WTC11 (cell line): ENCODE measurements around the gene CDK17. TPM values are rescaled to one million over a fixed set of nuclear protein-coding genes. Genes with fewer than 3 reads are reported as not detected.

ENCODE experiments used
- ATAC-seq: fragments of 200-7000 bp; cut with Tn5 transposase; 2 replicates; pipeline ENCODE4 v1.10.0; 2021; ENCODE audit warnings: mild to moderate bottlenecking, moderate library complexity
- CTCF ChIA-PET: fragments of 300-600 bp; sonication (Branson Sonifier 250); formaldehyde crosslinking; loops from one replicate; lab custom pipeline; 2021; ENCODE audit warnings: antibody characterized with exemption; lab: Charles Lee
- POLR2A ChIA-PET: fragments of 350-600 bp; sonication (Branson Sonifier 250); formaldehyde crosslinking; loops from one replicate; lab custom pipeline; 2021; ENCODE audit warnings: antibody characterized with exemption; lab: Charles Lee
- DNase-seq: peaks from one replicate; pipeline ENCODE4 v3.0.0; 2021; ENCODE audit warnings: low spot score
- H3K27ac Mint-ChIP-seq: 2 replicates; pipeline ENCODE4 v1.8.0; 2021; ENCODE audit warnings: mixed read lengths
- H3K27me3 Mint-ChIP-seq: 2 replicates; pipeline ENCODE4 v1.8.0; 2021; ENCODE audit warnings: low read depth, mild to moderate bottlenecking, moderate library complexity, mixed read lengths
- H3K36me3 Mint-ChIP-seq: 2 replicates; pipeline ENCODE4 v1.8.0; 2021; ENCODE audit warnings: mixed read lengths
- H3K4me1 Mint-ChIP-seq: 2 replicates; pipeline ENCODE4 v1.8.0; 2022; ENCODE audit warnings: mixed read lengths
- H3K4me3 Mint-ChIP-seq: 2 replicates; pipeline ENCODE4 v1.8.0; 2021; ENCODE audit warnings: mild to moderate bottlenecking, moderate library complexity, mixed read lengths
- H3K9me3 Mint-ChIP-seq: 2 replicates; pipeline ENCODE4 v1.8.0; 2021; ENCODE audit warnings: mixed read lengths
- E2F1 ChIP-seq: sonication (generic); formaldehyde crosslinking; IDR thresholded peaks from 2 replicates; pipeline ENCODE4 v1.8.0; 2022; ENCODE audit warnings: mild to moderate bottlenecking, missing genetic modification reagents
- FOXP1 ChIP-seq: sonication (generic); formaldehyde crosslinking; IDR thresholded peaks from 2 replicates; pipeline ENCODE4 v1.8.0; 2022; ENCODE audit warnings: missing genetic modification reagents, mild to moderate bottlenecking, moderate library complexity, borderline replicate concordance
- HMGA2 ChIP-seq: fragments of 250-450 bp; sonication (Bioruptor Pico); IDR thresholded peaks from 2 replicates; pipeline ENCODE4 v1.4.0; 2021; ENCODE audit warnings: mild to moderate bottlenecking, moderate library complexity
- JAZF1 ChIP-seq: fragments of 250-450 bp; sonication (Bioruptor Pico); IDR thresholded peaks from 2 replicates; pipeline ENCODE4 v1.9.0; 2021; ENCODE audit warnings: moderate library complexity, mild to moderate bottlenecking, inconsistent platforms
- NFE2L1 ChIP-seq: sonication (generic); formaldehyde crosslinking; IDR thresholded peaks from 2 replicates; pipeline ENCODE4 v1.8.1; 2023; ENCODE audit warnings: missing genetic modification reagents
- NR3C1 ChIP-seq: sonication (generic); formaldehyde crosslinking; conservative IDR thresholded peaks from 2 replicates; pipeline ENCODE4 v1.8.1; 2023; ENCODE audit warnings: low read depth, mild to moderate bottlenecking, missing genetic modification reagents
- OVOL2 ChIP-seq: fragments of 250-450 bp; sonication (Bioruptor Pico); IDR thresholded peaks from 2 replicates; pipeline ENCODE4 v1.9.0; 2021; ENCODE audit warnings: mild to moderate bottlenecking, borderline replicate concordance
- RORB ChIP-seq: fragments of 250-450 bp; sonication (Bioruptor Pico); IDR thresholded peaks from 2 replicates; pipeline ENCODE4 v1.9.0; 2021; ENCODE audit warnings: mild to moderate bottlenecking
- SMAD3 ChIP-seq: sonication (generic); formaldehyde crosslinking; IDR thresholded peaks from 2 replicates; pipeline ENCODE4 v1.8.0; 2022; ENCODE audit warnings: missing genetic modification reagents, mild to moderate bottlenecking, borderline replicate concordance
- TCF7 ChIP-seq: sonication (generic); formaldehyde crosslinking; IDR thresholded peaks from 2 replicates; pipeline ENCODE4 v1.8.0; 2022; ENCODE audit warnings: mild to moderate bottlenecking, low read depth, missing genetic modification reagents, moderate library complexity
- ZNF138 ChIP-seq: sonication (generic); formaldehyde crosslinking; conservative IDR thresholded peaks from 2 replicates; pipeline ENCODE4 v1.8.1; 2022; ENCODE audit warnings: mild to moderate bottlenecking, moderate library complexity, missing genetic modification reagents
- ZNF219 ChIP-seq: sonication (generic); formaldehyde crosslinking; IDR thresholded peaks from 2 replicates; pipeline ENCODE4 v1.8.0; 2023; ENCODE audit warnings: missing genetic modification reagents, mild to moderate bottlenecking, borderline replicate concordance
- ZNF671 ChIP-seq: fragments of 250-450 bp; sonication (Bioruptor Pico); IDR thresholded peaks from 2 replicates; pipeline ENCODE4 v1.8.0; 2021; ENCODE audit warnings: mild to moderate bottlenecking
- total RNA-seq: library from RNA; stranded (reverse); gene quantifications from 3 replicates; pipeline ENCODE4 v1.2.3, GENCODE V29; 2021
- TF ChIP-seq, protein P1 (sequence below): sonication (generic); formaldehyde crosslinking; IDR thresholded peaks from 2 replicates; pipeline ENCODE4 v1.8.0; 2022; ENCODE audit warnings: mild to moderate bottlenecking, missing genetic modification reagents
- TF ChIP-seq, protein P2 (sequence below): sonication (generic); formaldehyde crosslinking; IDR thresholded peaks from 2 replicates; pipeline ENCODE4 v1.8.1; 2022; ENCODE audit warnings: mild to moderate bottlenecking, moderate library complexity, missing genetic modification reagents
- TF ChIP-seq, protein P3 (sequence below): fragments of 250-450 bp; sonication (Bioruptor Pico); IDR thresholded peaks from 2 replicates; pipeline ENCODE4 v1.9.0; 2021; ENCODE audit warnings: mild to moderate bottlenecking, borderline replicate concordance
- TF ChIP-seq, protein P4 (sequence below): sonication (generic); formaldehyde crosslinking; IDR thresholded peaks from 2 replicates; pipeline ENCODE4 v1.8.1; 2022; ENCODE audit warnings: low read depth, mild to moderate bottlenecking, moderate library complexity, missing genetic modification reagents, borderline replicate concordance
- TF ChIP-seq, protein P5 (sequence below): sonication (generic); formaldehyde crosslinking; IDR thresholded peaks from 2 replicates; pipeline ENCODE4 v1.8.1; 2022; ENCODE audit warnings: missing genetic modification reagents, borderline replicate concordance
- TF ChIP-seq, protein P6 (sequence below): sonication (generic); formaldehyde crosslinking; IDR thresholded peaks from 2 replicates; pipeline ENCODE4 v1.8.0; 2022; ENCODE audit warnings: mild to moderate bottlenecking, missing genetic modification reagents
- TF ChIP-seq, protein P7 (sequence below): sonication (generic); formaldehyde crosslinking; conservative IDR thresholded peaks from 2 replicates; pipeline ENCODE4 v1.8.1; 2023; ENCODE audit warnings: mild to moderate bottlenecking, low read depth, missing genetic modification reagents, moderate library complexity

CDK17 gene
- total RNA-seq, 1 experiment from 2014 or later: 20.0 TPM

- CTCF ChIA-PET: no interaction called here
- H3K9me3 Mint-ChIP-seq: no peaks in the 10 kb centered on the region
Observed at GRCh38 chr12:96310067-96310466, 90.2 kb downstream of the CDK17 start.

GRCh38 chr12:96308881-96309280 is 91.4 kb downstream of the CDK17 start:
- H3K9me3 Mint-ChIP-seq: no peaks in the 10 kb centered on the region
- peaks cover 12% of the 10 kb centered on the region for H3K4me1 Mint-ChIP-seq
- DNase-seq: no peak
- CTCF ChIA-PET: no interaction called here
- POLR2A ChIA-PET: no interaction called here
- no peak overlapping the region for H3K27ac Mint-ChIP-seq
- no peak overlapping the region for H3K4me3 Mint-ChIP-seq
- H3K27me3 Mint-ChIP-seq: no peaks in the 10 kb centered on the region
- ATAC-seq: no peak
- no peaks in the 10 kb centered on the region for H3K36me3 Mint-ChIP-seq
- no peak for TF ChIP-seq HMGA2 (CRISPR knock-in tag)
- no peak for TF ChIP-seq OVOL2 (CRISPR knock-in tag)
- TF ChIP-seq, protein P1, sequence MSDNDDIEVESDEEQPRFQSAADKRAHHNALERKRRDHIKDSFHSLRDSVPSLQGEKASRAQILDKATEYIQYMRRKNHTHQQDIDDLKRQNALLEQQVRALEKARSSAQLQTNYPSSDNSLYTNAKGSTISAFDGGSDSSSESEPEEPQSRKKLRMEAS (CRISPR knock-in tag): no peak
- no peak for TF ChIP-seq JAZF1
- no peak for TF ChIP-seq ZNF671 (CRISPR knock-in tag)
- TF ChIP-seq NR3C1 (CRISPR knock-in tag): no peak
- no peak for TF ChIP-seq E2F1 (CRISPR knock-in tag)
- TF ChIP-seq FOXP1 (CRISPR knock-in tag): no peak
- TF ChIP-seq, protein P2, sequence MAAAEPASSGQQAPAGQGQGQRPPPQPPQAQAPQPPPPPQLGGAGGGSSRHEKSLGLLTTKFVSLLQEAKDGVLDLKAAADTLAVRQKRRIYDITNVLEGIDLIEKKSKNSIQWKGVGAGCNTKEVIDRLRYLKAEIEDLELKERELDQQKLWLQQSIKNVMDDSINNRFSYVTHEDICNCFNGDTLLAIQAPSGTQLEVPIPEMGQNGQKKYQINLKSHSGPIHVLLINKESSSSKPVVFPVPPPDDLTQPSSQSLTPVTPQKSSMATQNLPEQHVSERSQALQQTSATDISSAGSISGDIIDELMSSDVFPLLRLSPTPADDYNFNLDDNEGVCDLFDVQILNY: no peak
- no peak for TF ChIP-seq NFE2L1
- TF ChIP-seq, protein P3, sequence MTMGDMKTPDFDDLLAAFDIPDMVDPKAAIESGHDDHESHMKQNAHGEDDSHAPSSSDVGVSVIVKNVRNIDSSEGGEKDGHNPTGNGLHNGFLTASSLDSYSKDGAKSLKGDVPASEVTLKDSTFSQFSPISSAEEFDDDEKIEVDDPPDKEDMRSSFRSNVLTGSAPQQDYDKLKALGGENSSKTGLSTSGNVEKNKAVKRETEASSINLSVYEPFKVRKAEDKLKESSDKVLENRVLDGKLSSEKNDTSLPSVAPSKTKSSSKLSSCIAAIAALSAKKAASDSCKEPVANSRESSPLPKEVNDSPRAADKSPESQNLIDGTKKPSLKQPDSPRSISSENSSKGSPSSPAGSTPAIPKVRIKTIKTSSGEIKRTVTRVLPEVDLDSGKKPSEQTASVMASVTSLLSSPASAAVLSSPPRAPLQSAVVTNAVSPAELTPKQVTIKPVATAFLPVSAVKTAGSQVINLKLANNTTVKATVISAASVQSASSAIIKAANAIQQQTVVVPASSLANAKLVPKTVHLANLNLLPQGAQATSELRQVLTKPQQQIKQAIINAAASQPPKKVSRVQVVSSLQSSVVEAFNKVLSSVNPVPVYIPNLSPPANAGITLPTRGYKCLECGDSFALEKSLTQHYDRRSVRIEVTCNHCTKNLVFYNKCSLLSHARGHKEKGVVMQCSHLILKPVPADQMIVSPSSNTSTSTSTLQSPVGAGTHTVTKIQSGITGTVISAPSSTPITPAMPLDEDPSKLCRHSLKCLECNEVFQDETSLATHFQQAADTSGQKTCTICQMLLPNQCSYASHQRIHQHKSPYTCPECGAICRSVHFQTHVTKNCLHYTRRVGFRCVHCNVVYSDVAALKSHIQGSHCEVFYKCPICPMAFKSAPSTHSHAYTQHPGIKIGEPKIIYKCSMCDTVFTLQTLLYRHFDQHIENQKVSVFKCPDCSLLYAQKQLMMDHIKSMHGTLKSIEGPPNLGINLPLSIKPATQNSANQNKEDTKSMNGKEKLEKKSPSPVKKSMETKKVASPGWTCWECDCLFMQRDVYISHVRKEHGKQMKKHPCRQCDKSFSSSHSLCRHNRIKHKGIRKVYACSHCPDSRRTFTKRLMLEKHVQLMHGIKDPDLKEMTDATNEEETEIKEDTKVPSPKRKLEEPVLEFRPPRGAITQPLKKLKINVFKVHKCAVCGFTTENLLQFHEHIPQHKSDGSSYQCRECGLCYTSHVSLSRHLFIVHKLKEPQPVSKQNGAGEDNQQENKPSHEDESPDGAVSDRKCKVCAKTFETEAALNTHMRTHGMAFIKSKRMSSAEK (CRISPR knock-in tag): no peak
- no peak for TF ChIP-seq TCF7 (CRISPR knock-in tag)
- TF ChIP-seq SMAD3 (CRISPR knock-in tag): no peak
- TF ChIP-seq, protein P4, sequence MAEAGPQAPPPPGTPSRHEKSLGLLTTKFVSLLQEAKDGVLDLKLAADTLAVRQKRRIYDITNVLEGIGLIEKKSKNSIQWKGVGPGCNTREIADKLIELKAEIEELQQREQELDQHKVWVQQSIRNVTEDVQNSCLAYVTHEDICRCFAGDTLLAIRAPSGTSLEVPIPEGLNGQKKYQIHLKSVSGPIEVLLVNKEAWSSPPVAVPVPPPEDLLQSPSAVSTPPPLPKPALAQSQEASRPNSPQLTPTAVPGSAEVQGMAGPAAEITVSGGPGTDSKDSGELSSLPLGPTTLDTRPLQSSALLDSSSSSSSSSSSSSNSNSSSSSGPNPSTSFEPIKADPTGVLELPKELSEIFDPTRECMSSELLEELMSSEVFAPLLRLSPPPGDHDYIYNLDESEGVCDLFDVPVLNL (CRISPR knock-in tag): no peak

More at GRCh38 chr12:96310067-96310466, 90.2 kb downstream of the CDK17 start:
- no peak overlapping the region for H3K4me3 Mint-ChIP-seq
- POLR2A ChIA-PET: no interaction called here
- no peak overlapping the region for H3K27ac Mint-ChIP-seq
- TF ChIP-seq, protein P5, sequence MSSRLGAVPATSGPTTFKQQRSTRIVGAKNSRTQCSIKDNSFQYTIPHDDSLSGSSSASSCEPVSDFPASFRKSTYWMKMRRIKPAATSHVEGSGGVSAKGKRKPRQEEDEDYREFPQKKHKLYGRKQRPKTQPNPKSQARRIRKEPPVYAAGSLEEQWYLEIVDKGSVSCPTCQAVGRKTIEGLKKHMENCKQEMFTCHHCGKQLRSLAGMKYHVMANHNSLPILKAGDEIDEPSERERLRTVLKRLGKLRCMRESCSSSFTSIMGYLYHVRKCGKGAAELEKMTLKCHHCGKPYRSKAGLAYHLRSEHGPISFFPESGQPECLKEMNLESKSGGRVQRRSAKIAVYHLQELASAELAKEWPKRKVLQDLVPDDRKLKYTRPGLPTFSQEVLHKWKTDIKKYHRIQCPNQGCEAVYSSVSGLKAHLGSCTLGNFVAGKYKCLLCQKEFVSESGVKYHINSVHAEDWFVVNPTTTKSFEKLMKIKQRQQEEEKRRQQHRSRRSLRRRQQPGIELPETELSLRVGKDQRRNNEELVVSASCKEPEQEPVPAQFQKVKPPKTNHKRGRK (CRISPR knock-in tag): no peak
- TF ChIP-seq, protein P6, sequence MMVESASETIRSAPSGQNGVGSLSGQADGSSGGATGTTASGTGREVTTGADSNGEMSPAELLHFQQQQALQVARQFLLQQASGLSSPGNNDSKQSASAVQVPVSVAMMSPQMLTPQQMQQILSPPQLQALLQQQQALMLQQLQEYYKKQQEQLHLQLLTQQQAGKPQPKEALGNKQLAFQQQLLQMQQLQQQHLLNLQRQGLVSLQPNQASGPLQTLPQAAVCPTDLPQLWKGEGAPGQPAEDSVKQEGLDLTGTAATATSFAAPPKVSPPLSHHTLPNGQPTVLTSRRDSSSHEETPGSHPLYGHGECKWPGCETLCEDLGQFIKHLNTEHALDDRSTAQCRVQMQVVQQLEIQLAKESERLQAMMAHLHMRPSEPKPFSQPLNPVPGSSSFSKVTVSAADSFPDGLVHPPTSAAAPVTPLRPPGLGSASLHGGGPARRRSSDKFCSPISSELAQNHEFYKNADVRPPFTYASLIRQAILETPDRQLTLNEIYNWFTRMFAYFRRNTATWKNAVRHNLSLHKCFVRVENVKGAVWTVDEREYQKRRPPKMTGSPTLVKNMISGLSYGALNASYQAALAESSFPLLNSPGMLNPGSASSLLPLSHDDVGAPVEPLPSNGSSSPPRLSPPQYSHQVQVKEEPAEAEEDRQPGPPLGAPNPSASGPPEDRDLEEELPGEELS (CRISPR knock-in tag): no peak
- no peak for TF ChIP-seq RORB (CRISPR knock-in tag)
- TF ChIP-seq, protein P7, sequence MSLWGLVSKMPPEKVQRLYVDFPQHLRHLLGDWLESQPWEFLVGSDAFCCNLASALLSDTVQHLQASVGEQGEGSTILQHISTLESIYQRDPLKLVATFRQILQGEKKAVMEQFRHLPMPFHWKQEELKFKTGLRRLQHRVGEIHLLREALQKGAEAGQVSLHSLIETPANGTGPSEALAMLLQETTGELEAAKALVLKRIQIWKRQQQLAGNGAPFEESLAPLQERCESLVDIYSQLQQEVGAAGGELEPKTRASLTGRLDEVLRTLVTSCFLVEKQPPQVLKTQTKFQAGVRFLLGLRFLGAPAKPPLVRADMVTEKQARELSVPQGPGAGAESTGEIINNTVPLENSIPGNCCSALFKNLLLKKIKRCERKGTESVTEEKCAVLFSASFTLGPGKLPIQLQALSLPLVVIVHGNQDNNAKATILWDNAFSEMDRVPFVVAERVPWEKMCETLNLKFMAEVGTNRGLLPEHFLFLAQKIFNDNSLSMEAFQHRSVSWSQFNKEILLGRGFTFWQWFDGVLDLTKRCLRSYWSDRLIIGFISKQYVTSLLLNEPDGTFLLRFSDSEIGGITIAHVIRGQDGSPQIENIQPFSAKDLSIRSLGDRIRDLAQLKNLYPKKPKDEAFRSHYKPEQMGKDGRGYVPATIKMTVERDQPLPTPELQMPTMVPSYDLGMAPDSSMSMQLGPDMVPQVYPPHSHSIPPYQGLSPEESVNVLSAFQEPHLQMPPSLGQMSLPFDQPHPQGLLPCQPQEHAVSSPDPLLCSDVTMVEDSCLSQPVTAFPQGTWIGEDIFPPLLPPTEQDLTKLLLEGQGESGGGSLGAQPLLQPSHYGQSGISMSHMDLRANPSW: no peak
- TF ChIP-seq ZNF219 (CRISPR knock-in tag): no peak
- TF ChIP-seq ZNF138: no peak
- DNase-seq: no peak
- ATAC-seq: no peak
- H3K4me1 Mint-ChIP-seq: peaks cover 3% of the 10 kb centered on the region
- H3K36me3 Mint-ChIP-seq: no peaks in the 10 kb centered on the region
- no peaks in the 10 kb centered on the region for H3K27me3 Mint-ChIP-seq
